ENCODE data around the gene HSD17B1. TPM values are rescaled to one million over a fixed set of nuclear protein-coding genes. Genes with fewer than 3 reads are reported as not detected.

HSD17B1 gene
- total RNA-seq, 1 donor from 2014 or later = 1.8 TPM

GRCh38 chr17:42518046-42518754 is 34.5 kb upstream of the HSD17B1 start:
- H3K27me3 ChIP-seq (ENCODE audit: control insufficient read depth, insufficient read depth, low read length) = no peaks in the 10 kb centered on the region
- DNase-seq (ENCODE audit: low read depth) = peak; percentile 73
- H3K4me3 ChIP-seq (ENCODE audit: low read depth, low read length) = no peak overlapping the region
- TF ChIP-seq CTCF (IDR thresholded peaks at IDR 0.05; ENCODE audit: insufficient read depth, low read length, poor library complexity, severe bottlenecking) = no peak
- no peaks in the 10 kb centered on the region for H3K36me3 ChIP-seq (ENCODE audit: control insufficient read depth, insufficient read depth, low read length)

- TF ChIP-seq CTCF (IDR thresholded peaks at IDR 0.05; ENCODE audit: insufficient read depth, low read length, poor library complexity, severe bottlenecking) = no peak
- no peak overlapping the region for H3K4me3 ChIP-seq (ENCODE audit: low read depth, low read length)
- H3K27me3 ChIP-seq (ENCODE audit: control insufficient read depth, insufficient read depth, low read length) = no peaks in the 10 kb centered on the region
- DNase-seq (ENCODE audit: low read depth) = no peak
- H3K36me3 ChIP-seq (ENCODE audit: control insufficient read depth, insufficient read depth, low read length) = no peaks in the 10 kb centered on the region
Measured at GRCh38 chr17:42518755-42519545, 33.8 kb upstream of the HSD17B1 start.

GRCh38 chr17:42519546-42520491 is 32.9 kb upstream of the HSD17B1 start:
- DNase-seq (ENCODE audit: low read depth) = peak; percentile 95
- TF ChIP-seq CTCF (IDR thresholded peaks at IDR 0.05; ENCODE audit: insufficient read depth, low read length, poor library complexity, severe bottlenecking) = peak; percentile 2
- H3K4me3 ChIP-seq (ENCODE audit: low read depth, low read length) = no peak overlapping the region
- no peaks in the 10 kb centered on the region for H3K36me3 ChIP-seq (ENCODE audit: control insufficient read depth, insufficient read depth, low read length)
- no peaks in the 10 kb centered on the region for H3K27me3 ChIP-seq (ENCODE audit: control insufficient read depth, insufficient read depth, low read length)

GRCh38 chr17:42520540-42520951 is 32.2 kb upstream of the HSD17B1 start:
- TF ChIP-seq CTCF (IDR thresholded peaks at IDR 0.05; ENCODE audit: insufficient read depth, low read length, poor library complexity, severe bottlenecking) = peak; percentile 39
- H3K36me3 ChIP-seq (ENCODE audit: control insufficient read depth, insufficient read depth, low read length) = no peaks in the 10 kb centered on the region
- no peak for DNase-seq (ENCODE audit: low read depth)
- no peaks in the 10 kb centered on the region for H3K27me3 ChIP-seq (ENCODE audit: control insufficient read depth, insufficient read depth, low read length)
- H3K4me3 ChIP-seq (ENCODE audit: low read depth, low read length) = no peak overlapping the region

- TF ChIP-seq CTCF (IDR thresholded peaks at IDR 0.05; ENCODE audit: insufficient read depth, low read length, poor library complexity, severe bottlenecking) = no peak
- Histone ChIP-seq H3K4me3 (ENCODE audit: low read depth, low read length) (no peak overlapping the region), H3K27me3 (ENCODE audit: control insufficient read depth, insufficient read depth, low read length) (no peaks in the 10 kb centered on the region), H3K36me3 (ENCODE audit: control insufficient read depth, insufficient read depth, low read length) (no peaks in the 10 kb centered on the region)
- DNase-seq (ENCODE audit: low read depth) = no peak
Measured at GRCh38 chr17:42521036-42521435, 31.7 kb upstream of the HSD17B1 start.
